GM18526 (cell line): ENCODE results near the gene C17orf50.

Source experiments
- POLR2A ChIP-seq: IDR thresholded peaks from 3 replicates; pipeline ENCODE4 v1.6.1; 2011; ENCODE audit not compliant: insufficient read length; ENCODE audit errors: extremely low read depth

C17orf50 gene

GRCh38 chr17:35760587-35760986 is at the start of gene C17orf50:
Gene C17orf50 (plus strand): TSS chr17:35760887. CDS start chr17:35760942, 55 bp downstream.
- no peak for TF ChIP-seq POLR2A

DNA sequence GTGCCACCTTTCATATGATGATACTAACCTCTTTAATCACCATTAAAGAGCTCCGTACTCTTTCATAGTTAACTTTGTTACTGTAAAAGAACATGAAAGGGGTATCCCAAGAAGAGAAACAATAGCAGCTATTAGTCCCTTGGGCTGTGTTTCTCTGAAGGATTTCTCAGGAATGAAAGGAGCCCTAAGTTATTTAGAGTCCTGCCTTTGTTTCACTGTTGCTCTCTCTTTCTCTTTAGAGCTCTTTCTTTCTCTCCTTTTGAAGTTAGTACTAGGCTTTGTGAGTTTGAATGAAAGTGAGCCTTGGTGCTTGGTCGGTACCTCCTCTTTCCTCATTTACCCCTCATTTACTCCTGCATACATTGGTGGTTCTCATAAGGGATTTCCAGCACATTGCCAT is 49.7 kb upstream of the C17orf50 start:
- no peak for TF ChIP-seq POLR2A

GRCh38 chr17:35713069-35713728 is 47.5 kb upstream of the C17orf50 start:
- no peak for TF ChIP-seq POLR2A

GRCh38 chr17:35714988-35715387 is 45.7 kb upstream of the C17orf50 start:
- TF ChIP-seq POLR2A: no peak

GRCh38 chr17:35715416-35715815 is 45.3 kb upstream of the C17orf50 start:
- TF ChIP-seq POLR2A: no peak

GRCh38 chr17:35716173-35716572 is 44.5 kb upstream of the C17orf50 start:
- TF ChIP-seq POLR2A: no peak

DNA sequence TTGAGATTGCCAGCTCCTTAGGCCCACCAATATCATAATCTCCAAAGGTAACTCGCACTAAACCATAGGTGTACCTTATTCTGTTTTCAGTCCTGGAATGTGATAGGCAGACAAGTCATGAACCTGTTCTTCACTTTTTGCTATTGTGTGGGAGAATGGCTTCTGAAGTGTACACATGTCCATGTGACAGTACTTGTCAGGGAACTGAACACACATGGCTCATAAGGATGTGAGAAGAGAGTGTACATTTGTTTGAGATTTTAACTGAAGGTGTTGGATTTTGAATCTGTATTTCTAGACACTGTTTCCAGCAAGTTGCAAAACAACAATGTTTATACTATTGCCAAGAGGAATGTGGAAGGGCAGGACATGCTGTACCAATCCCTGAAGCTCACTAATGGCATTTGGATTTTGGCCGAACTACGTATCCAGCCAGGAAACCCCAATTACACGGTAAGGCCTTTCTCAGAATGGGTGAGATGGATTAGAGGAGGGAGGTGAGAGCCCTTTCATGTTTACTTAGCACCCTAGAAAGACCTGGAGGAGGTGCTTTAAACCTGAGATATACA is 43.7 kb upstream of the C17orf50 start:
- no peak for TF ChIP-seq POLR2A

GRCh38 chr17:35717475-35717874 is 43.2 kb upstream of the C17orf50 start:
- TF ChIP-seq POLR2A: no peak

GRCh38 chr17:35723735-35724134 is 37.0 kb upstream of the C17orf50 start:
- no peak for TF ChIP-seq POLR2A

- TF ChIP-seq POLR2A: no peak
Observed at GRCh38 chr17:35725058-35725457, 35.6 kb upstream of the C17orf50 start.

DNA sequence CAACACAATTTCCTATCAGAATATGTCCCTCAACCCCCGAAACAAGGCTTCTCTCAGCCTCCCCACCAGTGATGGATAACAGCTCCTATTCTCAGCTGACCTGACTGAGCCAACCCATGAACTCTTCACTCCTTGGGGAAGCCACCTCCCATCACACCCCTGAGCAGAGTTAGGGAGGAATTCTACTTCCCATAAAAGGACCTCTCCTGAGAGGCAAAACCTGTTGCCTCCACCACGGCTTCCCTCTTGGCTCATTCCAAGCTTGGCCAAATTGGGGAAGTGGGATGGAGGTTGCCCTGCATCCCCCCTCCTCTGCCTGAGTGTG is 34.9 kb upstream of the C17orf50 start:
- no peak for TF ChIP-seq POLR2A

GRCh38 chr17:35726127-35726952 is 34.3 kb upstream of the C17orf50 start:
- TF ChIP-seq POLR2A: no peak

DNA sequence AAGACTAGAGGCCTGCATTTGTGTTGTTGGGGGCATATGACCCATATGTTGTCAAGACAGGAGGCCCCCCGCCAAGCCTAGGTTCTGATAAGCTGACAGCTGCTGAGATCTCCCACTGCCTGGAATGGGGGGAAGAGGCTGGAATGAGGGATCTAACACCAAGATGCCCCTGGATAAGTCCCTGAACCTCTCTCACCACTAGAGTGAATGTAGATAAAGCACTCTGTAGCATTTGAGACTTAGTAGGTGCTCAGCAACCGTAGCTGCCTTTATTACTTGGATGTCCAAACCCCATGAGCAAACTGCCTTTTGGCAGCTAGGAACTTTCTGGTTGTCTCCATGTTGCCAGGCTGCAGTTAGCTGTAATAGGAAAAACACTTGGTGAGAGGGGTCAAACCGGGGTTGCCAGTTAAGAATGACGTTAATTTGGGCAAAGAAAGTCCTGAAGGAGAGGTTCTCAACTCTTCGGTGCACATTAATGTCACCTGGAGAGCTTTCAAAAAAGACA is 33.7 kb upstream of the C17orf50 start:
- no peak for TF ChIP-seq POLR2A

DNA sequence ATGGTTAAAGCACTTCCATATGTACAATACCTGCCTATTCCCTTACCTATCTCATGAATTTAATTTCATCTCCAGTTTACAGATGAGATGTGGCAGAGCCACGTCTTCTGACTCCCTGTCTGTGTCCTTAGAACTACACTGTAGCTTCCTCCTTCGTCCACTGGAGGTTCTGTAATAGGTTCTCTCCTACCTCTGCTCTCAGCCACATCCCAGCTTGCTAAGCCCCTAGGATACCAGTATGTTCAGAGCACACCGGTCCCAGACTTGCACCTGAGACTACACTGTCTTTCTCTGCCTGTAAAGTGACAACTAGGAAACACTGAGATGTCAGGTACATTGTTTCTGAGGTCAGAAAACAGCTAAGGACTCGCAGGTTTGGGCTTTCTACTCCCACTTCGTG is 33.1 kb upstream of the C17orf50 start:
- TF ChIP-seq POLR2A: no peak

DNA sequence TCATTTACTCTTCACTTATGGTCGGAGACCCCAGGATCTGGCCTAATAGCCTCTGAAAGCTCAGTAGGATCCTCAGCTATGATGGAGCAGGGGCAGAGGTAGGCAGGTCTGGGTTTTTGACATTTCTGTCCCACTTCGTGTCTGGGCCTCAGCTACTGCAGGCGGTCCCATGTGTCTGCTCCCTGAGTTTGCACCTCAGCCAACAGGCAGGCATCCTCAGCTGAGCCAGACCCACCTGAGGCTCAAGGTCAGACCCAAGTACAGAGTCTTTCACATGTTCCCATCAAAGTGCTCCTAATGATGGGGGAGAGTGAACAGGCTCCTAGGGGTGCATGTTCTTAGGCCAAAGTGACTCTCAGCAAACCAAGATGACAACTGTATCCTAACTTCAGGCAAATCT is 32.1 kb upstream of the C17orf50 start:
- no peak for TF ChIP-seq POLR2A

DNA sequence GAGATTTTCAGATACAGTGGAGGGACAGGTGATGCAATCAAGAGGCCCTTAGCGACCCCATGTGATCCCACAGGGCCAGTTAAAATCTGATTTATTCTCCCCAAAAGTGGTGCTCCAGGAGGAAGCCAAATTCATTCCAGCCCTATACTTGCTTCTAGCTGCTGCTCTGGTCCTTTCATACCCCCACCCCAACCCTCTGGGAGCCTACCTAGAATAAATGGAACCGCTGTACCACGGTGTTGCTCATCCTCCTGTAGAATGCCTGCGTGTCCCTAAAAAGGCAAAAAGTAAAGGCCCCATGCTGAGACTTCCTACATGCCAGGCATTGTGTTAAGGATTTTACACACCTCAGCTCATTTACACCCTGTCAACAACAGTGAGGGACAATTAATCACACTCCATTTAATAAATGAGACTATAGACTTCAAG is 31.3 kb upstream of the C17orf50 start:
- TF ChIP-seq POLR2A: no peak
